Omental fat pad (tissue), 4 donors: Measurements from ENCODE around the gene ZNF200. TPM values are rescaled to one million over a fixed set of nuclear protein-coding genes. Genes with fewer than 3 reads are reported as not detected.

ENCODE experiments used
- ATAC-seq: fragments of 150-250 bp; one replicate; pipeline ENCODE4 v1.9.1; 2016; ENCODE audit warnings: mild to moderate bottlenecking, moderate library complexity; ENCODE audit not compliant: low FRiP score
- DNase-seq: peaks from one replicate; pipeline ENCODE4 v3.0.0-alpha.2; 2019; ENCODE audit warnings: low spot score
- total RNA-seq, 4 donors: library from RNA; depleted of rRNA; stranded (reverse); fragments of >200 nt; gene quantifications; one replicate each; pipeline ENCODE4 v1.1.0, GENCODE V29; 2016
- TF ChIP-seq, protein P1 (sequence below), 3 donors: fragments of 450-650 bp; IDR thresholded peaks; one replicate each; pipeline ENCODE4 v1.5.1; 2016 to 2017; ENCODE audit warnings: antibody characterized with exemption in 3 of 3, mild to moderate bottlenecking in 3 of 3, moderate library complexity in 2 of 3

Gene ZNF200
- total RNA-seq, 4 donors from 2014 or later, result 4.3 to 12.6 (median 8.7) TPM

DNA sequence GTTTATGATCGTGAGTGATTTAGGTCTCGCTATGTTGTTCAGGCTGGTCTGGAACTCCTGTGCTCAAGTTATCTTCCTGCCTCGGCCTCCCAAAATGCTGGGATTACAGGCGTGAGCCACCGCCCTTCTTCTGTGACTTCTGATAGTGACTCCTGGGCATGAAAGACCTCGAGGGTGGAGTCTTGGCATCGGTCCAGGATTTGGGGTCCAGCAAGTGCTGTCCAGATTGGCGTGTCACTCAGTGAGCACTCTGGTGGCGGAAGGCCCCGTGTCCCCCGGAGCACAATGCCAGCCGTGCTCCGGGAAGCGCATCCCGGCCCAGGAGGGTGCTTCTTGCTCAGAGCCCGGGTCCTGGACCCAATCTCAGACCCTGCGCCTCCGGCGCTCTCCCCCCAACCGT is 40.2 kb downstream of the ZNF200 start:
- TF ChIP-seq, protein P1, sequence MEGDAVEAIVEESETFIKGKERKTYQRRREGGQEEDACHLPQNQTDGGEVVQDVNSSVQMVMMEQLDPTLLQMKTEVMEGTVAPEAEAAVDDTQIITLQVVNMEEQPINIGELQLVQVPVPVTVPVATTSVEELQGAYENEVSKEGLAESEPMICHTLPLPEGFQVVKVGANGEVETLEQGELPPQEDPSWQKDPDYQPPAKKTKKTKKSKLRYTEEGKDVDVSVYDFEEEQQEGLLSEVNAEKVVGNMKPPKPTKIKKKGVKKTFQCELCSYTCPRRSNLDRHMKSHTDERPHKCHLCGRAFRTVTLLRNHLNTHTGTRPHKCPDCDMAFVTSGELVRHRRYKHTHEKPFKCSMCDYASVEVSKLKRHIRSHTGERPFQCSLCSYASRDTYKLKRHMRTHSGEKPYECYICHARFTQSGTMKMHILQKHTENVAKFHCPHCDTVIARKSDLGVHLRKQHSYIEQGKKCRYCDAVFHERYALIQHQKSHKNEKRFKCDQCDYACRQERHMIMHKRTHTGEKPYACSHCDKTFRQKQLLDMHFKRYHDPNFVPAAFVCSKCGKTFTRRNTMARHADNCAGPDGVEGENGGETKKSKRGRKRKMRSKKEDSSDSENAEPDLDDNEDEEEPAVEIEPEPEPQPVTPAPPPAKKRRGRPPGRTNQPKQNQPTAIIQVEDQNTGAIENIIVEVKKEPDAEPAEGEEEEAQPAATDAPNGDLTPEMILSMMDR (IDR thresholded peaks at IDR 0.05), result no peak
- ATAC-seq, result no peak
- no peak for DNase-seq

DNA sequence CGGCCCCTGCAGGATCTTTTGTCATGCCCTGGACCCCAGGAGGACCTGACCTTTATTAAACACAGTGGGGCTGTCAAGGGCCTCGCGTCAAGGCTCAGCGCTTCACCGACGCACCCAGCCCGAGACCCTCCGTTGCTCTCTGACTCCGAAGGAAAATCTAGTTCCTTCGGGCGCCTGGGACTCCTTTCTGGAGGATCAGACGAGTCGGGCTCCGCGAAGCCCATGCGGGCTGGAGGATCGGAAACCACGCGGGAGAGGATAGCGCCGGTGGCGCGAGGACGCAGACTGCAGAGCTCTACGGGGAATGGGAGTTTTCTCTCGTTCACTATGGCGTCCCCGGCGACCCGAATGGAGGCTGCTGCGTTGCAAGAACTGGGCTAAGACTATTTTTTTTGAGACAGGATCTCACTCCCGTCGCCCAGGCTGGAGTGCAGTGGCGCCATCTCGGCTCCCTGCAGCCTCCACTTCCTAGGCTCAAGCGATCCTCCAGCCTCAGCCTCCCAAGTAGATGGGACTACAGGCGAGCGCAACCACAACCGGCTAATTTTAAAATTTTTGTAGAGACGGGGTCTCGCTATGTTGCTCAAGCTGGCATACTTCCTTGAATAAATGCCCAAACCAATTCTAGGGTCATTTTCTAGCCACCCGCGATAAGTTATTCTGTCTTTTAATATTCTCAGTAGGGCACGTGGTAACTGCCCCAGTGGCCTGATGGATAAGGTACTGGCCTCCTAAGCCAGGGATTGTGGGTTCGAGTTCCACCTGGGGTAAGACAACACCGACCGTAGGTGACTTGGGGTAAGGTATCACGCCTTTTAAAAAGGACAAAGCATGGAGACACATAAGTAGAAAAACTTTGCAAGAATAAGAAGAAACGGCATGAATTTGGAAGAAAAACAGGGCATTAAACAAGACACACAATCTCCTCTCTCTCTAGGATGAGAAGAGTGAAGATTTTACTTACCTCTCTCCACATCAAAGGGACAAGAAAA is 41.4 kb downstream of the ZNF200 start:
- no peak for DNase-seq
- TF ChIP-seq, protein P1 (IDR thresholded peaks at IDR 0.05), result no peak
- no peak for ATAC-seq

DNA sequence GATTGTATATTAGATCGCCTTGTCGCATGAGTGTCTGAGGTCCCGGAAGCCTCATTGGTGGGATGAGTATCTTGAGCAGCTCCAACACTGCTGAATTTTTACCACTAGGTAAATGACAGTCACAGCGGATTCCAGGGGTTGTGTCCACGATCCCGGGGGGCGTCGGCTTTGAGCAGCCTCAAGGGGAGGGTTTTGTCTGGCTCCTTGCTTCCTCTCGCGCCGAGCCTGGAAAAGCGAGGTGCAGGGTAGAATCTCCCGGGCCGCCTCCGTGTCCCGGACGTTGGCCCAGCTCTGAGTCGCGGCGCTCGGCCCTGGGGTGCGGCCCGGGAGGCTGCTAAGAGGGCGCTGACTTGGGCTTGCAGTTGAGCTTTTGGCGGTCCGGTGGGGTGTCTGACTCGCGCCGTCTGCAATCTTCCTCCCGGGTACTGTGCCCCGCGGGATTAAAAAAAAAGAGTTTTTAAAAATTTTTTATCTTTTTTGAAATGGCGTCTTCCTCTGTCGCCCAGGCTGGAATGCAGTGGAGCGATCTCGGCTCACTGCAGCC is 42.4 kb downstream of the ZNF200 start:
- no peak for DNase-seq
- TF ChIP-seq, protein P1 (IDR thresholded peaks at IDR 0.05), result no peak
- no peak for ATAC-seq

DNA sequence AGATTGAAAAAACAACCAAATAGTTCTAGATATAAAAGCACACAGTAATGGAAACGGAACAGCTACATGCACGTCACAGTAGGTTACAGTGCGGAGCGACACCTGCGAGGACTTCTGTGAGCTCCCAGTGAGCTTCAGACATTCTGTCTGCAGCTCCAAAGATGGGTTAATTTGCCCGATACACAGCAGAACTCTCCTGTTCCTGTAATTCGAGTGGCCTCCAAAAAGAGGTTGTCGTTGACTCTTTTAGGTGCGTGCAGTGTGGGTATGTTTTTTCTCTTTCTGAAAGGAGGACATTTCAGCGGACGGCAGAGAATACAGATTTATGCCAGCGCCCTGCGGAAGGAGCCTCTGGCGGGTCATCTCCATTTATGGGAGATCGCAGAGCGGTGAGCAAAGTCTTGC is 44.0 kb downstream of the ZNF200 start:
- no peak for DNase-seq
- TF ChIP-seq, protein P1 (IDR thresholded peaks at IDR 0.05), result no peak
- ATAC-seq, result no peak

DNA sequence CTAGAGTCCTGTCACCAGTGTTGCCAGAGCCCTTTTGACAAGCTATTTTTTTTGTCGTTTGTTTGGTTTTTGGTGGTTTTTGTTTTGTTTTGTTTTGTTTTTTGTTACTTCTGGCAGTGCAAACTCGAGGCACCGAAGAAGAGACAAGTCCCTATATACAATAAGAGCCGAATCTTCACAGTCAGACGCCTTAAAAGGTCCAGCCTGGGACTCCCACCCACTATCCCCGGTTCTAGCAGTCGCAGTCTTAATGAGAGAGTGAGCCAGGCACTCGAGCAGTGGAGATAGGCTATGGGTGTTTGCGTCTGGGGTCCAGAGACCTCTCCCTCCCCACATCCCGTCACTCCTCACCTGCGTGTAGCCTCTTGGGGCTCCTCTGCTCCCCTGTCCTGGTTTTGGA is 45.1 kb downstream of the ZNF200 start:
- TF ChIP-seq, protein P1 (IDR thresholded peaks at IDR 0.05), result no peak
- ATAC-seq (no peak), DNase-seq (no peak)

DNA sequence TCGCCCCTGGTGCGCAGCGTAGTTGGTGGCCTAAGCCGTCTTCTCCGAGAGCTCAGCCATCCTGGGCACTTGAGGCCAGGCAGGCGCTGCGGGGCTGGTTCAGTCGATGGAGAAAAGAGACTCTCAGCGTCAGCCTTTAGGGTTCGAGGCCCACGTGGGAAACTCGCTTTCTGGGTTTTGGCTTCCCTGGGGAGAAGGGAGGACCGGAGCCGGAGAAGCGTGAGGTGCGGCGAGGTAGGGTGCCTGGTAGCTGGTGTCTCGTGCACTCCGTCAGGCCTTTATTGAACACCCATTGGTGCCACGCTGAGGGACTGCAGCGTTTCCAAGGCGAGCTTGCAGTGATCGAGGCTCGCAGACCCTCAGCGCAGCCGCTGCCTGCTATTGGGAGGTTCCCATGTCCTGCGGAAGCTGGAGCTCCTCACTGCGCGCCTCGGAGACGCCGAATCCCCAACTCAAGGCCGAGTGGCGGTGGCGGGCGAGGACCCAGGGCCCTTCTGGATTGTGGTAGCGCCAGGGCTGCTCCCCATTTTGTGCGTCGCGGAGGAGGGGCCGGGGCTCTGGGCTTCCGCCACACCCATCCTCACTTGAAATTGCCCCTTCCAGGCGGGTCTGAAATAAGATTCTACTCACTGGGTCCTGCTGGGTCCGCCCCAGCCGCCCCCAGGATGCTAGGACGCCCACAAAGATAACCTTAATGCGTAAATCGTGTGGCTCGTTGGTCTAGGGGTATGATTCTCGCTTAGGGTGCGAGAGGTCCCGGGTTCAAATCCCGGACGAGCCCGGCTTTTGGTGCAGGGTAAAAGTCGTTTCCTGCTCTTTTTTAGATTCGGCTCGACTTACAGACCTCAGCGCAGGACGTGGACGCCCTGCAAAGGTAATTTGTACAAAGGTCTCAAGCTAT is 45.8 kb downstream of the ZNF200 start:
- ATAC-seq (no peak), DNase-seq (no peak)
- TF ChIP-seq, protein P1 (IDR thresholded peaks at IDR 0.05), result no peak
